ES-I3 (cell line): ENCODE measurements around the gene RRP7A.
"Not testable (repeated sequence)": the region's sequence is repeated elsewhere in the genome, so short reads cannot be mapped to it uniquely, and the experiment has no call there.

Experiments used
- H3K36me3 ChIP-seq: 2 replicates; pipeline ENCODE4 v1.6.1; 2013; ENCODE audit warnings: mild to moderate bottlenecking, low read length, control low read depth, moderate library complexity; ENCODE audit not compliant: insufficient read depth
- H3K4me1 ChIP-seq: 2 replicates; pipeline ENCODE4 v1.6.1; 2013; ENCODE audit warnings: mild to moderate bottlenecking, control low read depth, low read length; ENCODE audit not compliant: insufficient read depth
- H3K9ac ChIP-seq: 2 replicates; pipeline ENCODE4 v1.6.1; 2013; ENCODE audit warnings: low read depth, mild to moderate bottlenecking, low read length, moderate library complexity
- H3K9me3 ChIP-seq: 2 replicates; pipeline ENCODE4 v1.6.1; 2013; ENCODE audit warnings: mild to moderate bottlenecking, low read length, moderate library complexity; ENCODE audit not compliant: control insufficient read depth, insufficient read depth

RRP7A gene

GRCh38 chr22:42495533-42496141, 24.0 kb downstream of the RRP7A start:
- not testable (repeated sequence) for H3K4me1 ChIP-seq, H3K9ac ChIP-seq, H3K36me3 ChIP-seq, H3K9me3 ChIP-seq

GRCh38 chr22:42493393-42493792, 26.2 kb downstream of the RRP7A start:
- Histone ChIP-seq H3K9me3 (no peaks in the 10 kb centered on the region), H3K36me3 (no peaks in the 10 kb centered on the region), H3K4me1 (peaks cover 6% of the 10 kb centered on the region; the same call in 1 of the 2 replicates), H3K9ac (no peak overlapping the region)

- Histone ChIP-seq H3K4me1 (peaks cover 6% of the 10 kb centered on the region; the same call in 1 of the 2 replicates), H3K36me3 (no peaks in the 10 kb centered on the region), H3K9ac (no peak overlapping the region), H3K9me3 (no peaks in the 10 kb centered on the region)
These were observed 27.3 kb downstream of the RRP7A start for GRCh38 chr22:42492323-42492690.

- Histone ChIP-seq H3K36me3 (no peaks in the 10 kb centered on the region), H3K9me3 (no peaks in the 10 kb centered on the region), H3K4me1 (peaks cover 6% of the 10 kb centered on the region; the same call in 1 of the 2 replicates), H3K9ac (no peak overlapping the region)
These were observed 29.3 kb downstream of the RRP7A start for GRCh38 chr22:42490243-42490832.

GRCh38 chr22:42489000-42489399, 30.6 kb downstream of the RRP7A start:
- H3K9me3 ChIP-seq, result no peaks in the 10 kb centered on the region
- H3K4me1 ChIP-seq, result peaks cover 6% of the 10 kb centered on the region; the same call in 1 of the 2 replicates
- no peak overlapping the region for H3K9ac ChIP-seq
- H3K36me3 ChIP-seq, result no peaks in the 10 kb centered on the region

GRCh38 chr22:42484506-42484905, 35.1 kb downstream of the RRP7A start:
- no peaks in the 10 kb centered on the region for H3K36me3 ChIP-seq
- H3K9ac ChIP-seq, result no peak overlapping the region
- no peaks in the 10 kb centered on the region for H3K9me3 ChIP-seq
- no peaks in the 10 kb centered on the region for H3K4me1 ChIP-seq

GRCh38 chr22:42483610-42484223, 35.9 kb downstream of the RRP7A start:
- not testable (repeated sequence) for H3K4me1 ChIP-seq, H3K36me3 ChIP-seq, H3K9ac ChIP-seq, H3K9me3 ChIP-seq

- Histone ChIP-seq H3K9me3 (no peaks in the 10 kb centered on the region), H3K4me1 (no peaks in the 10 kb centered on the region; the same call in 1 of the 2 replicates), H3K9ac (no peak overlapping the region), H3K36me3 (no peaks in the 10 kb centered on the region)
These were observed 44.5 kb downstream of the RRP7A start for GRCh38 chr22:42475122-42475521.

- Histone ChIP-seq H3K9ac (no peak overlapping the region), H3K36me3 (no peaks in the 10 kb centered on the region), H3K4me1 (no peaks in the 10 kb centered on the region; the same call in 1 of the 2 replicates), H3K9me3 (no peaks in the 10 kb centered on the region)
These were observed 46.0 kb downstream of the RRP7A start for GRCh38 chr22:42473484-42474193.

GRCh38 chr22:42472671-42473070, 46.9 kb downstream of the RRP7A start:
- no peaks in the 10 kb centered on the region for H3K4me1 ChIP-seq
- H3K9me3 ChIP-seq, result no peaks in the 10 kb centered on the region
- H3K9ac ChIP-seq, result no peak overlapping the region
- H3K36me3 ChIP-seq, result no peaks in the 10 kb centered on the region

- Histone ChIP-seq H3K36me3 (no peaks in the 10 kb centered on the region), H3K9ac (no peak overlapping the region), H3K9me3 (no peaks in the 10 kb centered on the region), H3K4me1 (no peaks in the 10 kb centered on the region)
These were observed 48.2 kb downstream of the RRP7A start for GRCh38 chr22:42471441-42471840.

GRCh38 chr22:42470366-42471082, 49.1 kb downstream of the RRP7A start:
- H3K36me3 ChIP-seq, result no peaks in the 10 kb centered on the region
- no peaks in the 10 kb centered on the region for H3K4me1 ChIP-seq
- no peak overlapping the region for H3K9ac ChIP-seq
- no peaks in the 10 kb centered on the region for H3K9me3 ChIP-seq

GRCh38 chr22:42468841-42469240, 50.8 kb downstream of the RRP7A start:
- H3K9ac ChIP-seq, result no peak overlapping the region
- no peaks in the 10 kb centered on the region for H3K9me3 ChIP-seq
- no peaks in the 10 kb centered on the region for H3K36me3 ChIP-seq

GRCh38 chr22:42462016-42462415, 57.6 kb downstream of the RRP7A start:
- peaks cover 11% of the 10 kb centered on the region for H3K4me1 ChIP-seq
- no peaks in the 10 kb centered on the region for H3K9me3 ChIP-seq

More at GRCh38 chr22:42468841-42469240, 50.8 kb downstream of the RRP7A start:
- H3K4me1 ChIP-seq, result no peaks in the 10 kb centered on the region

More at GRCh38 chr22:42462016-42462415, 57.6 kb downstream of the RRP7A start:
- Histone ChIP-seq H3K9ac (no peak overlapping the region), H3K36me3 (no peaks in the 10 kb centered on the region)
